HepG2 (cell line): ENCODE measurements around the gene DAZAP1. TPM values are rescaled to one million over a fixed set of nuclear protein-coding genes. Genes with fewer than 3 reads are reported as not detected.

ENCODE experiments used
- ATRX ChIP-seq: sonication (generic); formaldehyde crosslinking; IDR thresholded peaks from 2 replicates; pipeline ENCODE4 v1.4.0; 2020; ENCODE audit warnings: missing genetic modification reagents, borderline replicate concordance
- BATF2 ChIP-seq: sonication (generic); formaldehyde crosslinking; IDR thresholded peaks from 2 replicates; pipeline ENCODE4 v1.8.0; 2022; ENCODE audit warnings: mild to moderate bottlenecking, missing genetic modification reagents, moderate library complexity
- BCLAF1 ChIP-seq: fragments of 450-650 bp; IDR thresholded peaks from 2 replicates; pipeline ENCODE4 v1.6.1; 2017; ENCODE audit warnings: mild to moderate bottlenecking
- FOXO4 ChIP-seq: sonication (generic); formaldehyde crosslinking; conservative IDR thresholded peaks from 2 replicates; pipeline ENCODE4 v1.8.1; 2023; ENCODE audit warnings: missing genetic modification reagents
- GATAD1 ChIP-seq: IDR thresholded peaks from 2 replicates; pipeline ENCODE4 v1.6.1; 2016; ENCODE audit warnings: missing genetic modification reagents, missing compliant biosample characterization
- GMEB1 ChIP-seq: sonication (generic); formaldehyde crosslinking; IDR thresholded peaks from 2 replicates; pipeline ENCODE4 v1.5.1; 2020; ENCODE audit warnings: missing genetic modification reagents, mild to moderate bottlenecking, borderline replicate concordance
- HNF1B ChIP-seq: sonication (generic); formaldehyde crosslinking; IDR thresholded peaks from 2 replicates; pipeline ENCODE4 v1.5.1; 2020; ENCODE audit warnings: mild to moderate bottlenecking, moderate library complexity, missing genetic modification reagents
- MED1 ChIP-seq: sonication (generic); formaldehyde crosslinking; IDR thresholded peaks from 2 replicates; pipeline ENCODE4 v1.4.0; 2020; ENCODE audit warnings: missing genetic modification reagents
- MYC ChIP-seq: sonication (generic); formaldehyde crosslinking; IDR thresholded peaks from 2 replicates; pipeline ENCODE4 v1.9.0; 2021; ENCODE audit warnings: missing genetic modification reagents, borderline replicate concordance
- POLR2G ChIP-seq: fragments of 200-400 bp; formaldehyde crosslinking; IDR thresholded peaks from 2 replicates; pipeline ENCODE4 v1.6.1; 2018; ENCODE audit warnings: mild to moderate bottlenecking, low read depth, low read length, moderate library complexity
- RARG ChIP-seq: sonication (generic); formaldehyde crosslinking; IDR thresholded peaks from 2 replicates; pipeline ENCODE4 v1.4.0; 2020; ENCODE audit warnings: low read depth, mild to moderate bottlenecking, missing genetic modification reagents
- UBTF ChIP-seq: sonication (generic); formaldehyde crosslinking; IDR thresholded peaks from 2 replicates; pipeline ENCODE4 v1.4.0; 2020; ENCODE audit warnings: mild to moderate bottlenecking, missing genetic modification reagents
- YY1 ChIP-seq: IDR thresholded peaks from 2 replicates; pipeline ENCODE4 v1.6.1; 2011; ENCODE audit warnings: low read length, low read depth, moderate library complexity, mild to moderate bottlenecking; ENCODE audit not compliant: insufficient read depth, insufficient replicate concordance
- ZNF768 ChIP-seq: sonication (generic); formaldehyde crosslinking; IDR thresholded peaks from 2 replicates; pipeline ENCODE4 v1.4.0; 2020; ENCODE audit warnings: missing genetic modification reagents
- ZNF800 ChIP-seq: sonication (generic); formaldehyde crosslinking; IDR thresholded peaks from 2 replicates; pipeline ENCODE4 v1.4.0; 2020; ENCODE audit warnings: missing genetic modification reagents
- polyA plus RNA-seq, 8 experiments: library from polyadenylated mRNA; depleted of rRNA in 3 of 8; stranded (reverse) in 7 of 8; unstranded in 1 of 8; fragments of >200 nt; fragmentation: Illumina TruSeq in 4 of 8; extraction: Trizol in 4 of 8; gene quantifications; 2 replicates each; pipeline versions ENCODE4 v1.2.1 to v1.2.3, GENCODE V29; 2011 to 2016; ENCODE audit warnings: low read depth in 4 of 8, missing spikeins in 1 of 8, mixed read lengths in 1 of 8; ENCODE audit not compliant: insufficient read depth in 1 of 8
- total RNA-seq, 5 experiments: library from RNA; depleted of rRNA; stranded (reverse); fragments of >200 nt; fragmentation: Illumina TruSeq; extraction: Trizol; gene quantifications; 2 replicates each; pipeline ENCODE4 v1.2.3, GENCODE V29; 2016; ENCODE audit warnings: low read depth in 1 of 5

Gene DAZAP1
- total and polyA plus RNA-seq, 2 of the 13 experiments (the other 11 are each of a cell fraction or from before 2014, with no cell fraction given): 63.3 to 79.2 TPM

GRCh38 chr19:1412995-1413800, 5.8 kb downstream of the DAZAP1 start (continued):
- TF ChIP-seq UBTF (CRISPR knock-in tag) (no peak), ZNF800 (CRISPR knock-in tag) (no peak), BATF2 (CRISPR knock-in tag) (no peak), YY1 (no peak), POLR2G (0 out of 2 replicates have a peak, but pooled peaks have one; percentile 26), MYC (CRISPR knock-in tag) (no peak), MED1 (CRISPR knock-in tag) (no peak), GATAD1 (CRISPR knock-in tag) (no peak), ZNF768 (CRISPR knock-in tag) (no peak), ATRX (no peak), RARG (CRISPR knock-in tag) (no peak), GMEB1 (CRISPR knock-in tag) (no peak), FOXO4 (CRISPR knock-in tag) (no peak), HNF1B (CRISPR knock-in tag) (no peak), BCLAF1 (no peak)
